Measurements from ENCODE around the gene TP53BP2. TPM values are rescaled to one million over a fixed set of nuclear protein-coding genes. Genes with fewer than 3 reads are reported as not detected.
"Not testable (repeated sequence)": the region's sequence is repeated elsewhere in the genome, so short reads cannot be mapped to it uniquely, and the experiment has no call there.

Gene TP53BP2, protein sequence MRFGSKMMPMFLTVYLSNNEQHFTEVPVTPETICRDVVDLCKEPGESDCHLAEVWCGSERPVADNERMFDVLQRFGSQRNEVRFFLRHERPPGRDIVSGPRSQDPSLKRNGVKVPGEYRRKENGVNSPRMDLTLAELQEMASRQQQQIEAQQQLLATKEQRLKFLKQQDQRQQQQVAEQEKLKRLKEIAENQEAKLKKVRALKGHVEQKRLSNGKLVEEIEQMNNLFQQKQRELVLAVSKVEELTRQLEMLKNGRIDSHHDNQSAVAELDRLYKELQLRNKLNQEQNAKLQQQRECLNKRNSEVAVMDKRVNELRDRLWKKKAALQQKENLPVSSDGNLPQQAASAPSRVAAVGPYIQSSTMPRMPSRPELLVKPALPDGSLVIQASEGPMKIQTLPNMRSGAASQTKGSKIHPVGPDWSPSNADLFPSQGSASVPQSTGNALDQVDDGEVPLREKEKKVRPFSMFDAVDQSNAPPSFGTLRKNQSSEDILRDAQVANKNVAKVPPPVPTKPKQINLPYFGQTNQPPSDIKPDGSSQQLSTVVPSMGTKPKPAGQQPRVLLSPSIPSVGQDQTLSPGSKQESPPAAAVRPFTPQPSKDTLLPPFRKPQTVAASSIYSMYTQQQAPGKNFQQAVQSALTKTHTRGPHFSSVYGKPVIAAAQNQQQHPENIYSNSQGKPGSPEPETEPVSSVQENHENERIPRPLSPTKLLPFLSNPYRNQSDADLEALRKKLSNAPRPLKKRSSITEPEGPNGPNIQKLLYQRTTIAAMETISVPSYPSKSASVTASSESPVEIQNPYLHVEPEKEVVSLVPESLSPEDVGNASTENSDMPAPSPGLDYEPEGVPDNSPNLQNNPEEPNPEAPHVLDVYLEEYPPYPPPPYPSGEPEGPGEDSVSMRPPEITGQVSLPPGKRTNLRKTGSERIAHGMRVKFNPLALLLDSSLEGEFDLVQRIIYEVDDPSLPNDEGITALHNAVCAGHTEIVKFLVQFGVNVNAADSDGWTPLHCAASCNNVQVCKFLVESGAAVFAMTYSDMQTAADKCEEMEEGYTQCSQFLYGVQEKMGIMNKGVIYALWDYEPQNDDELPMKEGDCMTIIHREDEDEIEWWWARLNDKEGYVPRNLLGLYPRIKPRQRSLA
- 63.8 to 75.3 TPM (median 64.6 TPM) in 3 replicates for total RNA-seq

DNA sequence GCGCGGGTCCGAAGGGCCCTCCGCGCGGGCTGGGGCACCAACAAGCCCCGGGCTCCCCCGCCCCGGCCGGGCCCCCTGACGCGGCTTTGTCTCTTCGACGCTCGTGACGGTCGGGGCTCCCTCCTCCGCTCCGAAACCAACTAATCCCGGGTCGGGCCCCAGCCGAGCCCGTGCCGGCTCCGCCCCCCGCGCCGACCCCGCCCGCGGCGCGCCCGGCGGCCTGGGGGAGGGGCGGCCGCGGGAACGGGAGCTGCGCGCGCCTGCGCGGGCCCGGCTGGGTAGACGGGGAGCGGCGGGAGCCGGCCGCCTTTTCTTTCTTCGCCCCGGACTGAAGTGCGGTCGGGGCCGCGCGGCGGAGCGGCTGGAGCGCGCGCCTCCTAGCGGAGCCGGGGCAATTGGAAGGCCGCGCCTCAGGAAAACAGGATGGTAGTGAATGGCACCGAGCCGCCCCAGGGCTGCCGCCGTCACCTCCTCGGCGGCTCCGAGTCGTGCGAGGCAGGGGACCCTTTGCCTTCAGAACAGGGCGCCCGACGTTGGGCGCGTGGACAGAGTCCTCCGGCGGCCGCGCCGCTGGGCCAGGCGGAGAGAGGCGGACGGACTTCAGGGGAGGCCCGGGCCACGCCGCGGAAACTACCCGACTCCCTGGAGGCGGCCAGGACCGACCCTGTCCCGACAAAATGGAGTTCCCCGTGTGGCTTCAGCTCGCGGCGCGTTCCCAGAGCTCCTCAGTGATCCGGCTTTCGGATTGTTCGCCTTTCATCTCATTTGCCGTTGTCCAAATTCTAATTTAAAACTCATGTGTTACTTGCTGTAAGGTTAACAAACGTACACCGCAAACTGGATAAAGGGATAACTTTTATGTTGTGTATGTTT lies at the start of gene TP53BP2:
TSS of gene TP53BP2 (minus strand) at position 138 of the 873 bp plus-strand sequence. CDS start 267 bp downstream, outside the sequence.
- Mint-ChIP-seq H3K36me3 (no peaks in the 10 kb centered on the region), H3K27me3 (ENCODE audit: low read depth) (no peaks in the 10 kb centered on the region), H3K4me3 (peak within 1 kb of the TSS; percentile 95), H3K9me3 (no peaks in the 10 kb centered on the region), H3K27ac (peak within 1 kb of the TSS; percentile 100), H3K4me1 (peaks cover 24% of the 10 kb centered on the region)
- peak; percentile 87 to 91 for DNase-seq (ENCODE audit: low spot score in 2 of 2, unreplicated experiment in 2 of 2)
- TF ChIP-seq, protein P1, sequence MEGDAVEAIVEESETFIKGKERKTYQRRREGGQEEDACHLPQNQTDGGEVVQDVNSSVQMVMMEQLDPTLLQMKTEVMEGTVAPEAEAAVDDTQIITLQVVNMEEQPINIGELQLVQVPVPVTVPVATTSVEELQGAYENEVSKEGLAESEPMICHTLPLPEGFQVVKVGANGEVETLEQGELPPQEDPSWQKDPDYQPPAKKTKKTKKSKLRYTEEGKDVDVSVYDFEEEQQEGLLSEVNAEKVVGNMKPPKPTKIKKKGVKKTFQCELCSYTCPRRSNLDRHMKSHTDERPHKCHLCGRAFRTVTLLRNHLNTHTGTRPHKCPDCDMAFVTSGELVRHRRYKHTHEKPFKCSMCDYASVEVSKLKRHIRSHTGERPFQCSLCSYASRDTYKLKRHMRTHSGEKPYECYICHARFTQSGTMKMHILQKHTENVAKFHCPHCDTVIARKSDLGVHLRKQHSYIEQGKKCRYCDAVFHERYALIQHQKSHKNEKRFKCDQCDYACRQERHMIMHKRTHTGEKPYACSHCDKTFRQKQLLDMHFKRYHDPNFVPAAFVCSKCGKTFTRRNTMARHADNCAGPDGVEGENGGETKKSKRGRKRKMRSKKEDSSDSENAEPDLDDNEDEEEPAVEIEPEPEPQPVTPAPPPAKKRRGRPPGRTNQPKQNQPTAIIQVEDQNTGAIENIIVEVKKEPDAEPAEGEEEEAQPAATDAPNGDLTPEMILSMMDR (IDR thresholded peaks at IDR 0.05; ENCODE audit: unreplicated experiment): peak; percentile 60

DNA sequence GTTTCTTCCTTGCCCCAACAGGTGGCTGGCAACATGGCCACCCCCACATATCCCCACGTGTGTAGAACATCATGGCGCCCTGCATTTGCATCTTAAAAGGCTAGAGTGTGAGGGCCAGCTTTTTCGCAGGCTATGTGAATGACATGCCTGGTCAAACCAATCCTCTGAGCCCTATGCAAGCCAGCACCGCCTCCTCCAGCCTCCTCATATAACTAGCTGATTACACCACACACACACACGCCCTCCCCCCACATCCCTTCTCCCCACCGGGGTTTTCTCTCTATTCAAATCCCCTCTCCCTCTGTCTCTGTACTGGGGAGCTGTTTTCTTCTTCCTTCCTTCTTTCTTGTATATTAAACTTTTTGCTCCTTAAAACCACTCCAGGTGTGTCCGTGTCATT lies 44.7 kb upstream of the TP53BP2 start:
- H3K9me3 Mint-ChIP-seq; H3K27me3 Mint-ChIP-seq (ENCODE audit: low read depth); H3K36me3 Mint-ChIP-seq; H3K27ac Mint-ChIP-seq; DNase-seq (ENCODE audit: low spot score in 2 of 2, unreplicated experiment in 2 of 2); H3K4me3 Mint-ChIP-seq: not testable (repeated sequence)
- peaks cover 16% of the 10 kb centered on the region for H3K4me1 Mint-ChIP-seq

DNA sequence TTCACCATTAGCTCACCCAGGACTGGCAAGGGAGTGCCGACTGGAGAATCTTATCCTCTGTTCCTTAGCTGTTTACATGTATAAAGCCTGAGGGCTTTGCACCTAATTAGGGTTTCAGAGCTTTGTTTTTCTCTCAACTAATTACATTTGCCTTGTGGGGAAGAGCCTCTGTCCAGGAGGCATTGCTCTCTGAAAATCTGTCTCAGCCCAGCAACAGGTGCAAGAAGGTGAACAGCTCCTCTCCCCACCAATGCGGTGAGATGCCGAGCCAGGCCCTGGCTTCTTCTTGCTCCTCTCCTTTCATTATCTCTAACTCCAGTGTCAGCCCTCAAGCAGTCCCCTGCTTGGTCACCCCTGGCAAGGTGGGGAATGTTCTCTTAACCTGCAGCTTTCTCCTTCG lies 43.6 kb upstream of the TP53BP2 start:
- not testable (repeated sequence) for H3K9me3 Mint-ChIP-seq; H3K36me3 Mint-ChIP-seq; H3K4me3 Mint-ChIP-seq; H3K27ac Mint-ChIP-seq; H3K27me3 Mint-ChIP-seq (ENCODE audit: low read depth); DNase-seq (ENCODE audit: low spot score in 2 of 2, unreplicated experiment in 2 of 2)
- H3K4me1 Mint-ChIP-seq: peaks cover 16% of the 10 kb centered on the region

DNA sequence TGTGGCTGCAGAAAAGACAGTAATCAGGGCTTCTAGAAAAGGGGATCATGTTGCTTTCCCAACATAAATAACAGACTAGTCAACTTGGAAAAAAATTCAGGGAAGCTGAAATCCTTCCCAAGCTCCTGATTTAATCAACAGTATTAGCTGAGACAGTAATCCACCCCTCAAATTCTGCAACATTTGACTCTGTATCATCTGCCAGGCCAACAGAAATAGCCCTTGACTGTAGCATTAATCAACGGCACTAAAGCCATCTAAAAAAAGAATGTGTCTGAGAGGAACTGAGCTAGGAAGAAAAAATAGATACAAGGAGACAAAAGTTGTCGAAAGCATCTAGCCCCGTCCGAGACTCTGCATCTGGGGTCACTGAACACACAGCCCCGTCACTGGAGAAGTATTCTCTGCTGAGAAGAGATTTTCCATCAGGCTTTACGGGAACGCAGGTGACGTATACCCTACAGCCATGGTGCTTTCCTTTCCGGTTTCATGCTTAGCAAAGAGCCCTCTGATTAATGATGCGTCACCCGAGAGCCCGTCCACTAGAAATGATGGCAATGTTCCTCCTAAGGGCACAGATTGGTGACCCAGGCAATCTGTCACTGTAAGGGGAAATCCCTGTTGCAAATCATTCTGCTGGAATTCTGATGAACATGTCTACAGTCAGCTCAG lies 42.1 kb upstream of the TP53BP2 start:
- Mint-ChIP-seq H3K4me3 (no peak overlapping the region), H3K4me1 (peaks cover 16% of the 10 kb centered on the region), H3K27ac (peak overlapping the region; percentile 65), H3K27me3 (ENCODE audit: low read depth) (no peaks in the 10 kb centered on the region), H3K9me3 (no peaks in the 10 kb centered on the region), H3K36me3 (no peaks in the 10 kb centered on the region)
- TF ChIP-seq, protein P1 (IDR thresholded peaks at IDR 0.05; ENCODE audit: unreplicated experiment): no peak
- no peak for DNase-seq (ENCODE audit: low spot score in 2 of 2, unreplicated experiment in 2 of 2)

DNA sequence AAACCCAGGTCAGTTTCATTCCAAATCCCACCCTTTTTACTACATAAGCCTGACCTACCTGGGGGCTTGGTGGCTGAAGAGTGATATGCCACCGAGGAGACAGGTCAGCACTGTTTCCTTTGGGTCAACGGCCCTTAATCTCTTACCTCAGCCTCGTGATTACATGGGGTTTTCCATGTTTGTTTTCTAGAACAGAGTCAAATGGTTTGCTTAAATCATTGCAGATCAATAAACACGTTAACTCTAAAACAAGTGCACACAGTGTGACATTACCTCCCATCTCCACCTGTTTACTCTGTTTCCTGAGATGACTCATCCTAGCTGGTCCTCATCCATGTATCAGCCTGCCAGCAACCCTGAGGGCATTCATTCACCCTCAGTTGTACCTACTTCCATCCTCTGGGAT lies 40.8 kb upstream of the TP53BP2 start:
- no peak for DNase-seq (ENCODE audit: low spot score in 2 of 2, unreplicated experiment in 2 of 2)
- Mint-ChIP-seq H3K4me3 (no peak overlapping the region), H3K9me3 (no peaks in the 10 kb centered on the region), H3K36me3 (no peaks in the 10 kb centered on the region), H3K4me1 (peaks cover 16% of the 10 kb centered on the region), H3K27ac (no peak overlapping the region), H3K27me3 (ENCODE audit: low read depth) (no peaks in the 10 kb centered on the region)
- TF ChIP-seq, protein P1 (IDR thresholded peaks at IDR 0.05; ENCODE audit: unreplicated experiment): no peak

Data from mesothelial cell of epicardium (in vitro differentiated cells).